GM12801 (cell line): Measurements from ENCODE around the gene LNPEP.

Experiments
- TF ChIP-seq, protein P1 (sequence below): IDR thresholded peaks from one replicate; pipeline ENCODE4 v1.5.1; 2011; ENCODE audit warnings: control low read depth; ENCODE audit not compliant: insufficient read length; ENCODE audit errors: extremely low read depth

The LNPEP gene

DNA sequence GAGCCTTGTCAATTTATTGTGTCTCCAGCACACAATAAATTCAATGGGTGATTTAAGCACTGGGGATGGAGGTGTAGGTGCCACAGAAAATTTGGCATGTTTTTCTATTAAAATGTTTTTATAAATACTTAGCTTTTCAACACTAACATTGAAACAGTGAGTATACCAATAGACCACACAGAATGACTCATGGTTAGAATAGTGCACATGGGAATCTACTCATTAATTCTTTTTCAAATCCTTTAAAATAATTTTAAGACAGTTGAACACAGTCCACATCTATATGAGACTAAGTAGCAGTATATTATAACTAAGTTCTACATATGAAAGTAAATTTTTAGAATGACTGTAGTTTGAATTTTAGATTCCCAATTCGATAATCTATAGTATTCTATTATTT lies 67.1 kb downstream of the LNPEP start:
- TF ChIP-seq, protein P1, sequence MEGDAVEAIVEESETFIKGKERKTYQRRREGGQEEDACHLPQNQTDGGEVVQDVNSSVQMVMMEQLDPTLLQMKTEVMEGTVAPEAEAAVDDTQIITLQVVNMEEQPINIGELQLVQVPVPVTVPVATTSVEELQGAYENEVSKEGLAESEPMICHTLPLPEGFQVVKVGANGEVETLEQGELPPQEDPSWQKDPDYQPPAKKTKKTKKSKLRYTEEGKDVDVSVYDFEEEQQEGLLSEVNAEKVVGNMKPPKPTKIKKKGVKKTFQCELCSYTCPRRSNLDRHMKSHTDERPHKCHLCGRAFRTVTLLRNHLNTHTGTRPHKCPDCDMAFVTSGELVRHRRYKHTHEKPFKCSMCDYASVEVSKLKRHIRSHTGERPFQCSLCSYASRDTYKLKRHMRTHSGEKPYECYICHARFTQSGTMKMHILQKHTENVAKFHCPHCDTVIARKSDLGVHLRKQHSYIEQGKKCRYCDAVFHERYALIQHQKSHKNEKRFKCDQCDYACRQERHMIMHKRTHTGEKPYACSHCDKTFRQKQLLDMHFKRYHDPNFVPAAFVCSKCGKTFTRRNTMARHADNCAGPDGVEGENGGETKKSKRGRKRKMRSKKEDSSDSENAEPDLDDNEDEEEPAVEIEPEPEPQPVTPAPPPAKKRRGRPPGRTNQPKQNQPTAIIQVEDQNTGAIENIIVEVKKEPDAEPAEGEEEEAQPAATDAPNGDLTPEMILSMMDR = no peak

DNA sequence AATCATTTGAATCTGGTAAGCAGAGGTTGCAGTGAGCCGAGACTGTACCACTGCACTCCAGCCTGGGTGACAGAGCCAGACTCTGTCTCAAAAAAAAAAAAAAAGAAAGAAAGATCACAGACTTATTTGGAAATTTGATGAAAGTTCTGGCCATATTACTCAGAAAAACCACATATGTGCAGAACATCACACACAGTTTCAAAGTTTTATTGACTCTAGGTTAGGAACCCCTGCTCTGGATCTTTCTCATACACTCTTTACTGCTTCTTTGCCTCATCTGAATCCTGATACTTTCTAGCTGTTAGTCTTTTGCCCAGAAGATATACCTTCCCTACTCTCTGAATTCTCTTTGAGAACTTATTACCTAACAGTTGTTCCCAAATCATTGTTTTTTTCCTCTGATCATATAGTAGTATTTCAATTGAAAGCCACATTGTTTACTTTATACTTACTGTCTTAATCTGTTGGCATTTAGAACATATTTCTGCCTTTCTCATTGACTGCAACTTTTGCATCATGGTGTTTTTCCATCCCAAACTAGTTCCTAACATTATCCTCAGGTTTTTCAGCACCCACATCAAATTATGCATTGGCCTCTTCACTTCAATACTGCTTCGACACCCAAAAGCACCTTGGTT lies 68.7 kb downstream of the LNPEP start:
- TF ChIP-seq, protein P1 = no peak

DNA sequence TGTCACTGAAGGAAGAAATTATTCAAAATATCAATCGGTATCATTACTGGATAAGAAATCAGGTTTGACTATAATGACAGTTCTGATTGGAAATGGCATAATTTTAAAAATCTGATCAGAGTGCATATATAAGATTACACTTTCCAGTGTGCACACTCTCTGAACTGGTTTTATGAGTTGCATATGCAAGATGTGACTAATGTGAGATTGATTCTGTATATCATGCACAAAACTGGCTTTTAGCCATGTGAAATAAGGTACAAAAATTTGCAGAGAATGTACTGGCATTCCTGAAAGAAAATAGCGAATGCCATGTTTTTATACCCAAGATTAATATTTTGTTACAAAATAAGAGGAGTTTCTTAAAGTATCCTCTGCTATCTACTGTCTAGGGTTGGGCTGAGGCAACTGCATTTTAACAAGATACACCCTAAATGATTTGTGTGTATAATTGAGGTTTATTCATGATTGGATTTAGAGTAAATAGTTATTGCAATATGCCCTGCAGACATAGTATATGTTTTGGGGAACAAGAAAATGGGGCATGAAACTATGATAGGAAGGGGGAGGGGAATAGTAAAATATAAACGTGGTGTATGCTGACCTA lies 70.7 kb downstream of the LNPEP start:
- TF ChIP-seq, protein P1 = no peak

DNA sequence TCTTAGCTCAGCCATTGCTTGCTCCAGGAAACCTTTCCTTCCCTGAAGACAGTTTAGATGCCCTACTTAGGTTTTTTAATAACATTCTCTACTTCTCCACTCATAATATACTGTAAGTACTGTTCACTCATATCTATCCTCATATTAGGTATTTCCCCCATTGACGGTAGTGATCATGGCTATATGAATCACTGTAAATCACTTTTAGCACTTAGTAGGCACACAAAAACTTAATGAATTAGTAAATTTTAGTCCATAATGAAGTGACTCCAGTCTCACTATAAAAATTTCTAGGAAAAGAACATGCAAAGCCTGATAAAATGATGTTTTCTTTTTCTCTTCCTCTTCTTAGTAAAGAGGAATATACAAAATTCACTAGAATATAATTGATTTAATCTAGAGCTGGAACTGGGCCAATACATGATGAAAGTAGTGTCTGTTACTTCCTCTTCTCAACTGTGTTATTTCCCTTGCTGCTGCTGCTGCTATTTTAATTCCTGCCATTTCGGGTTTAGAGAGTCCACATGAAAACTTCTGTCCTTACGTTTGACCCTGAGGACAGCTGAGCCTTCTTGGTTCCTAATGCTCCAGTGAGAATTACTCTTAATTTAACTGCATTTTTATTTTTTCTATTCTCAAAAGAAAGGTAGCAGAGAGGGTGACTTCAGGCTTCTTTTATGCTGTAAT lies 73.5 kb downstream of the LNPEP start:
- TF ChIP-seq, protein P1 = no peak

DNA sequence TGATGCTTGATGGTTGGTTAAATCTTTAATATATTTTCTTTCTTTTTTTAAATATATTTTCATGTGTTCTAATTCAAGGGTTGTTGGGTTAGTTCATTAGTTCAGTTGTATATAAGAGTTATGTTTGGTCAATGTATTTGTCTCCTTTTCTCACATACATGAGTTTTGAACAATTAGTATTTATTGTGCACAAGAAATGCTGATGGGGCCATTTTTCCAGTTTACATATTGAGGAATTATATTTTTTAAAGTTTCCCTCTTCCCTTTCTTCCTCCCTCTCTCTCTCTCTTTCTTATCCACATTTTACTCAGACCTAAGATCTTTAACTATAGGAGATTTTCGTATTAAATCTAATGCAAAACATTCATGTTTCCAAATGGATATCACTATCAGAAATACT lies 74.0 kb downstream of the LNPEP start:
- TF ChIP-seq, protein P1 = no peak

DNA sequence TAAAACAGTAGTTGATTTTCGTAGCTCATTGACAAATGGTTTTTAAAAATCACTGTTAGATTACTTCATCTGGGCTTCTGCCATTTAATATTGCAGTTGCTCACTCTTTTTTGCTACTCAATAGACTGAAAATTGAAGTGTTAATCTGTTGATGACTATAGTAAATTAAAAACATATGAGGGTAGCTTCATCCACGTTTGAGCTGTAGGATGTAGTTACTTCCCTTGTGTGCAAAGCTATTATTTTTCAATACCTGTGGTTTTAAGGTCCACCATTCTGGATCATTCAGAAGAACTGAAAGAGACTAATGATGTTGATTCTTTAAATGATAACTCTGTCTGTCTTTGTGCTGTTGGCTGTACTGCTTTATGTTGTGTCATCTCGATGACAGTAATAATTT lies 74.7 kb downstream of the LNPEP start:
- TF ChIP-seq, protein P1 = no peak

DNA sequence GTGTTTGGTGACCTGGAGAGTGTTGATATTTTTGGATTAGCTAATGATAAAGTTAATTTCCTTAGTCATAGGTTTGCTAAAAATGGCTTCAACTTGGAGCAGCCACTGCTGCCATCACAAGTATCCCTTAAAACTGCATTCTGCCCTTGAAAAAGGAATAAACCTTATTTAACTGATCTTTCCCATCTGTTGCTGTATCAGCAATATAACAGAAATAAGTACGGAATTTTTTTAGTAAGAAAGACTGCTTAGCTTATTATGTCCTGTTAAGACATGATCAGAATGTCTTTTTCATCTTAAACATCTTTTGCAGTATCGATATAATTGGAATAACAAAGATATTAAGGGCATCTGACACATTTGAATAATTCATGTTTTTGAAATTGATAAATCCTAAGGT lies 75.7 kb downstream of the LNPEP start:
- TF ChIP-seq, protein P1 = no peak
